Upper lobe of left lung (tissue), 6 donors: Measurements from ENCODE around the gene SRRM5. TPM values are rescaled to one million over a fixed set of nuclear protein-coding genes. Genes with fewer than 3 reads are reported as not detected.

Experiments
- ATAC-seq, 2 donors: fragments of 200-7000 bp; cut with Tn5 transposase; one replicate each; pipeline ENCODE4 v1.9.1; 2022; ENCODE audit warnings: mild to moderate bottlenecking in 2 of 2, moderate library complexity in 2 of 2; ENCODE audit not compliant: low FRiP score in 2 of 2
- DNase-seq, 2 donors: peaks; one replicate each; pipeline ENCODE4 v3.0.0-alpha.2; 2019 to 2020
- H3K27ac ChIP-seq, 4 donors: fragments of 200-600 bp; sonication (generic); one replicate each; pipeline ENCODE4 v1.5.1; 2016 to 2019
- H3K27me3 ChIP-seq, 4 donors: fragments of 200-600 bp; sonication (generic); one replicate each; pipeline ENCODE4 v1.5.1; 2017 to 2019
- H3K36me3 ChIP-seq, 4 donors: fragments of 200-600 bp; sonication (generic); one replicate each; pipeline ENCODE4 v1.5.1; 2016 to 2019
- H3K4me1 ChIP-seq, 4 donors: fragments of 200-600 bp; sonication (generic); one replicate each; pipeline ENCODE4 v1.5.1; 2018 to 2019
- H3K4me3 ChIP-seq, 4 donors: fragments of 200-600 bp; sonication (generic); one replicate each; pipeline ENCODE4 v1.5.1; 2017 to 2019; ENCODE audit warnings: mild to moderate bottlenecking in 2 of 4, moderate library complexity in 1 of 4
- H3K9me3 ChIP-seq, 4 donors: fragments of 200-600 bp; sonication (generic); one replicate each; pipeline ENCODE4 v1.5.1; 2018 to 2019
- EP300 ChIP-seq, 4 donors: sonication (generic); formaldehyde crosslinking; IDR thresholded peaks; one replicate each; pipeline ENCODE4 v1.5.1; 2017; ENCODE audit warnings: antibody characterized with exemption in 4 of 4, control low read depth in 2 of 4
- POLR2A ChIP-seq, 4 donors: fragments of 450-650 bp; IDR thresholded peaks; one replicate each; pipeline ENCODE4 v1.5.1; 2016 to 2017; ENCODE audit warnings: antibody characterized with exemption in 4 of 4, mild to moderate bottlenecking in 2 of 4
- POLR2AphosphoS5 ChIP-seq, 2 donors: sonication (generic); formaldehyde crosslinking; IDR thresholded peaks; one replicate each; pipeline ENCODE4 v1.5.1; 2017; ENCODE audit warnings: antibody characterized with exemption in 2 of 2
- WGBS, 2 donors: methylation state at CpG; one replicate each; pipeline ENCODE4 v1.1.5; 2017 to 2018; 5-methylcytosine and 5-hydroxymethylcytosine counted together
- total RNA-seq, 6 donors: library from RNA; depleted of rRNA in 4 of 6; stranded (reverse); fragments of >200 nt in 4 of 6; gene quantifications; one replicate each; pipeline versions ENCODE4 v1.1.0 to v1.2.1, GENCODE V29; 2016 to 2021
- TF ChIP-seq, protein P1 (sequence below), 6 experiments: fragments of 450-650 bp in 4 of 6; fragments of 200-600 bp in 2 of 6; sonication (generic) in 2 of 6; IDR thresholded peaks; one replicate each; pipeline ENCODE4 v1.5.1; 2016 to 2019; ENCODE audit warnings: antibody characterized with exemption in 6 of 6
- donor health status: DM: no; HTN: no; CAD: no; lungs with moderate emphysema.
- donor health status: DM: no; HTN: yes; CAD: no; lungs with severe emphysema.

Gene SRRM5
- total RNA-seq, 6 donors from 2014 or later = 0.17 to 2.1 (median 0.30) TPM; not detected in 1

DNA sequence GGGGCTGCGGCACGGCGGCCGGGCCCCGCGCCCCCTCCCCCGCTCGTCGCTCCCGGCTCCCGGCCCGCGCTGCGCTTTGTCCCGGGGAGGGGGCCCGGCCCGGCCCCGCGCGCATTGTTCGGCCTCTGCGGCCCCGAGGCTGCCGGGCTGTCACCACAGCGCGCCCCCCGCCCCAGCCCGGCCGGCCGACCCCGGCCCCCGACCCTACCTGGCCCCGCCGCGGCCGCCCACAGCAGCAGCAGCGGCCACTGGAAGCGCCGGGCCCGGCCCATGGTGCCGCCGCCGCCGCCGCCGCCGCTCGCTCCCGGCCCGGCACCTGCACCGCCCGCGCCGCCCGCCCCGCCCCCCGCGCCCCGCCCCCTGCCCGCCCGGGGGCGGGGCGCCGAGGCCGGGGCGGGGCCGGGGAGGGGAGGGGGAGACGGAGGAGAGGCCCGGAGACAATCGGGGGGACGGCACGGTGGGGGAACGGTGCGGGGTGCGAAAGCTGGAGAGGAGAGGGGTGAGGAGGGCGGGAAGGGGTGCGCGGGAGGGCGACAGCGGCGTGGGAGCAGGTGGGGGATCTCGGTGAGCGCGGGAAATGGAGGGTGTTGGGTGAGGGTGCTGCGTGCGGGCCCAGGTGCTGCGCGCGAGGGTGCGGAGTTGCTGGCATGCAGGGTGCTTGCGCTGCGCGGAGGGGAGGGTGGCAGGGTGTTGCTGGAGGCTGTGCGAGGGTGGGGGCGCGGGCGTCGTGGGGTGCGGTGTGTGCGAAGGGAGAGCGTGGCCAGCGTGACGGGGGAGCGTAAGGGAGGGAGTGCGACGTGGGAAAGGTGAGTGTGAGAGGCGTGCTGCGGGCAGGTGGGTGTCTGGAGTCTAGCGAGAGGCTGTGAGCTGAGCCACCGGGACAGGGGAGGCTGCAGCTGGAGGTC is 27.9 kb downstream of the SRRM5 start, which contains the start of gene CADM4:
Gene CADM4, minus strand, starts transcription at position 332 of the 905 bp plus-strand sequence. Its CDS starts 60 bp downstream, at position 272.
- no peaks in the 10 kb centered on the region for H3K36me3 ChIP-seq
- 1 to 5% methylated on average over 36 to 60 of the region's 110 CpGs for WGBS, 2 donors
- DNase-seq (peak; percentile 28 to 89), ATAC-seq (peak; percentile 65)
- peak within 1 kb of the TSS in 2 of 4 donors; percentile 46 to 52 for H3K27ac ChIP-seq
- TF ChIP-seq POLR2AphosphoS5 (IDR thresholded peaks at IDR 0.05) = no peak
- TF ChIP-seq, protein P1, sequence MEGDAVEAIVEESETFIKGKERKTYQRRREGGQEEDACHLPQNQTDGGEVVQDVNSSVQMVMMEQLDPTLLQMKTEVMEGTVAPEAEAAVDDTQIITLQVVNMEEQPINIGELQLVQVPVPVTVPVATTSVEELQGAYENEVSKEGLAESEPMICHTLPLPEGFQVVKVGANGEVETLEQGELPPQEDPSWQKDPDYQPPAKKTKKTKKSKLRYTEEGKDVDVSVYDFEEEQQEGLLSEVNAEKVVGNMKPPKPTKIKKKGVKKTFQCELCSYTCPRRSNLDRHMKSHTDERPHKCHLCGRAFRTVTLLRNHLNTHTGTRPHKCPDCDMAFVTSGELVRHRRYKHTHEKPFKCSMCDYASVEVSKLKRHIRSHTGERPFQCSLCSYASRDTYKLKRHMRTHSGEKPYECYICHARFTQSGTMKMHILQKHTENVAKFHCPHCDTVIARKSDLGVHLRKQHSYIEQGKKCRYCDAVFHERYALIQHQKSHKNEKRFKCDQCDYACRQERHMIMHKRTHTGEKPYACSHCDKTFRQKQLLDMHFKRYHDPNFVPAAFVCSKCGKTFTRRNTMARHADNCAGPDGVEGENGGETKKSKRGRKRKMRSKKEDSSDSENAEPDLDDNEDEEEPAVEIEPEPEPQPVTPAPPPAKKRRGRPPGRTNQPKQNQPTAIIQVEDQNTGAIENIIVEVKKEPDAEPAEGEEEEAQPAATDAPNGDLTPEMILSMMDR (IDR thresholded peaks at IDR 0.05) = no peak
- TF ChIP-seq POLR2A (IDR thresholded peaks at IDR 0.05) = no peak
- no peak for TF ChIP-seq EP300 (IDR thresholded peaks at IDR 0.05)
- peaks cover 0 to 12% (median 5%) of the 10 kb centered on the region in 4 donors for H3K27me3 ChIP-seq
- H3K4me3 ChIP-seq = peak within 1 kb of the TSS in 3 of 4 donors; percentile 65 to 76 (median 66)
- H3K4me1 ChIP-seq = peaks cover 7 to 17% (median 9%) of the 10 kb centered on the region in 4 donors
- no peaks in the 10 kb centered on the region for H3K9me3 ChIP-seq

DNA sequence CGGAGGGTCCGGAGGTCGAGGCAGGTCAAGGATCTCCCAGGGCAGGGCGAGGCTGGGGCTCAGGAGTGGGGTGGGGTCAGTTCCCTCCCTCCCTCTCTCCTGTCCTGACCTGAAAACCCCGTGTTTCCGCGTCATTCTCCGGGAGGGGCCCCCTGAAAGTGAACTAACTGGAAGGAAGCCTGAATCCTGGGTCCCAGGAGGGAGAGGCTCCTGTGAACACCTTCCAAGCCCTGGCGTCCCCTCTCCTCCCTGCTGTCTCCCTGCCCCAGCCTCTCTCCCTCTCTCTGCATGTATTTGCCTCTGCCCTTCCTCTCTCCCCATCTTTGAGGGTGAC is 28.5 kb downstream of the SRRM5 start:
- Histone ChIP-seq H3K4me1 (peaks cover 7 to 17% (median 9%) of the 10 kb centered on the region in 4 donors), H3K36me3 (no peaks in the 10 kb centered on the region), H3K4me3 (peak overlapping the region in 3 of 4 donors; percentile 65 to 76 (median 66)), H3K27me3 (peaks cover 0 to 12% (median 5%) of the 10 kb centered on the region in 4 donors), H3K9me3 (no peaks in the 10 kb centered on the region), H3K27ac (peak overlapping the region in 1 of 4 donors; percentile 46)
- ATAC-seq (no peak), DNase-seq (no peak)
- WGBS, 2 donors = 9% methylated on average over 9 of the region's 9 CpGs
- TF ChIP-seq POLR2AphosphoS5 (IDR thresholded peaks at IDR 0.05) (no peak), EP300 (IDR thresholded peaks at IDR 0.05) (no peak), POLR2A (IDR thresholded peaks at IDR 0.05) (no peak)
- TF ChIP-seq, protein P1 (IDR thresholded peaks at IDR 0.05) = no peak

DNA sequence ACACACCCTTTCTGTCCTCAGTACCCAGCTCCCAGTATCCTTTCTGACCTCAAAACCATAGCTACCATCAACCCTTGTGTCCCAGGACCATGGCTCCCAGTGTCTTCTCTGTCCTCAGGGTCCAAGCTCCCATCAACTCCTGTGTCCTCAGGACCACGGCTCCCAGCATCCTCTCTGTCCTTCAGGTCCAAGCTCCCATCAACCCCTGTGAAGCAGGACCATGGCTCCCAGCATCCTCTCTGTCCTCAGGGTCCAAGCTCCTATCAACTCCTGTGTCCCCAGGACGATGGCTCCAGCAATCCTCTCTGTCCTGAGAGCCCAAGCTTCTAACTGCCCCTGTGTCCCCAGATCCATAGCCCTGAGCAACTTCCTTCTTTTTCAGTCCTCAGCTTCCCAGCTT is 29.4 kb downstream of the SRRM5 start:
- Histone ChIP-seq H3K27ac (no peak overlapping the region), H3K9me3 (no peaks in the 10 kb centered on the region), H3K4me1 (peaks cover 7 to 17% (median 9%) of the 10 kb centered on the region in 4 donors), H3K4me3 (no peak overlapping the region), H3K36me3 (no peaks in the 10 kb centered on the region), H3K27me3 (peaks cover 0 to 12% (median 5%) of the 10 kb centered on the region in 4 donors)
- no peak for ATAC-seq
- DNase-seq = no peak
- WGBS, 2 donors = 74 to 80% methylated on average over 2 of the region's 2 CpGs
- TF ChIP-seq POLR2A (IDR thresholded peaks at IDR 0.05) (no peak), POLR2AphosphoS5 (IDR thresholded peaks at IDR 0.05) (no peak), EP300 (IDR thresholded peaks at IDR 0.05) (no peak)
- TF ChIP-seq, protein P1 (IDR thresholded peaks at IDR 0.05) = no peak

DNA sequence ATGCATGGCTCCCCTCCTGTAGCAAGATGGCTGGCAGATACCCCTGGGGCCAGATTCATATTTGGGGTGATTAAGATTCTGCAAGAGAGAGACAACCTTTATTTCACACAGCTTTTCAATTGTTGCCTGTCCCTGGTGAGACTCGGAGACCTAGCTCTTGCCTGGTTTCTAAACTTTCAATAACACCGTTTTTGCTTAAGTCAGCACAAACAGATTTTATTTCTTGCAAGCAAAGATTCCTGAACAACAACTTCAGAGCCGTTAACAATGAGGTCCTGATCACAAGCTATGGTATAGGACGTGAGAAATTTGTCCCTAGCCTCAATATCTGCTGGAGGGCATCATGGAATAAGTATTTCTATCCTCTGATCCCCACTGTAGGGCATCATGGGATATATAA is 30.6 kb downstream of the SRRM5 start:
- TF ChIP-seq EP300 (IDR thresholded peaks at IDR 0.05) = no peak
- no peak for ATAC-seq
- H3K27me3 ChIP-seq = peaks cover 0 to 12% (median 5%) of the 10 kb centered on the region in 4 donors
- peaks cover 0 to 6% (median under 1%) of the 10 kb centered on the region in 4 donors for H3K36me3 ChIP-seq
- peaks cover 7 to 17% (median 9%) of the 10 kb centered on the region in 4 donors for H3K4me1 ChIP-seq
- H3K9me3 ChIP-seq = no peaks in the 10 kb centered on the region
- H3K4me3 ChIP-seq = no peak overlapping the region
- no peak overlapping the region for H3K27ac ChIP-seq
- 72 to 79% methylated on average over 4 of the region's 4 CpGs for WGBS, 2 donors
- no peak for DNase-seq

DNA sequence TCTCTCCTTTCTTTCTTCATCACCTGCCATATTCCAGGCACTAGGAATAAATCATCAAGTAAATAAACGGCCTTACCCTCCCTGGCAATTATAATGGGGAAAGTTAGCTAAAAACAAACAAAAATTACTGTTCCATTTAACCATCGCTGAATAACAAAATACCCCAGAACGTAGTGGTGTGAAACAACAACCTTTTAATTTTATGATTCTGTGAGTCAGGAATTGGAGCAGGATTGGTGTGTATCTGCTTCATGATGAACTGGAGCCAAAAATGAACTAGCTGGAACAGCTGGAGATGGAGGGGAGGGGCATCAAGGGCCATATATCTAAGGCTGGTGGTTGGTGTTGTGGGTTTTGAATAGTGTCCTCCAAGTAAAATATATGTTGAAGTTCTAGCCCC is 31.4 kb downstream of the SRRM5 start:
- 75 to 77% methylated on average over 3 of the region's 3 CpGs for WGBS, 2 donors
- Histone ChIP-seq H3K4me3 (no peak overlapping the region), H3K9me3 (no peaks in the 10 kb centered on the region), H3K27ac (no peak overlapping the region), H3K36me3 (peaks cover 2 to 11% (median 5%) of the 10 kb centered on the region in 4 donors), H3K4me1 (peaks cover 7 to 17% (median 9%) of the 10 kb centered on the region in 4 donors), H3K27me3 (peaks cover 0 to 12% (median 5%) of the 10 kb centered on the region in 4 donors)
- no peak for TF ChIP-seq EP300 (IDR thresholded peaks at IDR 0.05)
- no peak for TF ChIP-seq POLR2AphosphoS5 (IDR thresholded peaks at IDR 0.05)
- TF ChIP-seq, protein P1 (IDR thresholded peaks at IDR 0.05) = no peak
- no peak for TF ChIP-seq POLR2A (IDR thresholded peaks at IDR 0.05)
- no peak for ATAC-seq
- DNase-seq = no peak
